NCI-H345 treated with DMSO at 0.1 percent for 48 hours (cell line): ENCODE measurements around the gene MEIS3.
A peak's percentile ranks its signal among the peaks of the same experiment; 100 is the strongest.
"Not testable (repeated sequence)": the region's sequence is repeated elsewhere in the genome, so short reads cannot be mapped to it uniquely, and the experiment has no call there.

Experiments
- DNase-seq: peaks from one replicate; lab custom pipeline; 2025; ENCODE audit not compliant: unreplicated experiment; lab: John Stamatoyannopoulos, UW

MEIS3 gene

DNA sequence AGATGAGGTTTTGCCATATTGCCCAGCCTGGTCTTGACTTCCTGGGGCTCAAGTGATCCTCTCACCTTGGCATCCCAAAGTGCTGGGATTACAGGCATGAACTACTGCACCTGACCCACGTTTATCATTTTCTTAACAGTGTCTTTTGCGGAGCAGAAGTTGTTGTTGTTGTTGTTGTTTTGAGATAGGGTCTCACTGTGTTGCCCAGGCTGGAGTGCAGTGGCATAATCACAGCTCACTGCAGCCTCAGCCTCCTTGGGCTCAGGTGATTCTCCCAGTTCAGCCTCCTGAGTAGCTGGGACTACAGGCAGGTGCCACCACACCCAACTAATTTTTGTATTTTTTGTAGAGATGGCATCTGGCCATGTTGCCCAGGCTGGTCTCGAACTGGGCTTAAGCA is 31.7 kb downstream of the MEIS3 start:
- not testable (repeated sequence) for DNase-seq

DNA sequence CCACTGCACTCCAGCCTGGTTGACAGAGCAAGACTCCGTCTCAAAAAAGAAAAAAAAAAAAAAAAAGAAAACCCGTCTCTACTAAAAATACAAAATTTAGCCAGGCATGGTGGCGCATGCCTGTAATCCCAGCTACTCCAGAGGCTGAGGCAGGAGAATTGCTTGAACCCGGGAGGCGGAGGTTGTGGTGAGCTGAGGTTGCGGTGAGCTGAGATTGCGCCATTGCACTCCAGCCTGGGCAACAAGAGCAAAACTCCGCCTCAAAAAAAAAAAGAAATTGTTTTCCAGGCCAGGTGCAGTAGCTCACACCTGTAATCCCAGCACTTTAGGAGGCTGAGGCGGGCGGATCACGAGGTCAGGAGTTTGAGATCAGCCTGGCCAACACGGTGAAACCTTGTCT is 32.7 kb downstream of the MEIS3 start:
- DNase-seq: not testable (repeated sequence)

DNA sequence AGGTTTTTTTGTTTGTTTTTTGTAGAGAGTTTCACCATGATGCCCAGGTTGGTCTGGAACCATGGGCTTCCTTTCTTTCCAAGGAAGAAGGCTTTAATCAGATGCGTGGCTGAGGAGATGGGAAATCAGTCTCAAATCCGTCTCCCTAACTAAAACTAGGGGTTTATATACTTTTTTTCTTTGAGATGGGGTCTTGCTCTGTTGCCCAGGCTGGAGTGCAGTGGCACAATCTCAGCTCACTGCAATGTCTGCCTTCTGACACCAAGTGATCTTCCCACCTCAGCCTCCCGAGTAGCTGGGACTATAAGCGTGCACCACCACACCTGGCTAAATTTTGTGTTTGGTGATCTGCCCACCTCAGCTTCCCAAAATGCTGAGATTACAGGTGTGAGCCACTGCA is 34.8 kb downstream of the MEIS3 start:
- not testable (repeated sequence) for DNase-seq

DNA sequence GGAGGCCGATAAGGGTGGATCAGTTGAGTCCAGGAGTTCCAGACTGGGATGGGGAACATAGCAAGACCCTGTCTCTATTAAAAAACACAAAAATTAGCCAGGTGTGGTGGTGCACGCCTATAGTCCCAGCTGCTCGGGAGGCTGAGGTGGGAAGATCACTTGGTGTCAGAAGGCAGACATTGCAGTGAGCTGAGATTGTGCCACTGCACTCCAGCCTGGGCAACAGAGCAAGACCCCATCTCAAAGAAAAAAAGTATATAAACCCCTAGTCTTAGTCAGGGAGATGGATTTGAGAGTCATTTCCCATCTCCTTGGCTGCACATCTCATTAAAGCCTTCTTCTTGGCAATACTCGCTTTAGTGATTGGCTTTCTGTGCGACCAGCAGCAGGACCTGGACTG is 35.4 kb downstream of the MEIS3 start:
- DNase-seq: not testable (repeated sequence)

DNA sequence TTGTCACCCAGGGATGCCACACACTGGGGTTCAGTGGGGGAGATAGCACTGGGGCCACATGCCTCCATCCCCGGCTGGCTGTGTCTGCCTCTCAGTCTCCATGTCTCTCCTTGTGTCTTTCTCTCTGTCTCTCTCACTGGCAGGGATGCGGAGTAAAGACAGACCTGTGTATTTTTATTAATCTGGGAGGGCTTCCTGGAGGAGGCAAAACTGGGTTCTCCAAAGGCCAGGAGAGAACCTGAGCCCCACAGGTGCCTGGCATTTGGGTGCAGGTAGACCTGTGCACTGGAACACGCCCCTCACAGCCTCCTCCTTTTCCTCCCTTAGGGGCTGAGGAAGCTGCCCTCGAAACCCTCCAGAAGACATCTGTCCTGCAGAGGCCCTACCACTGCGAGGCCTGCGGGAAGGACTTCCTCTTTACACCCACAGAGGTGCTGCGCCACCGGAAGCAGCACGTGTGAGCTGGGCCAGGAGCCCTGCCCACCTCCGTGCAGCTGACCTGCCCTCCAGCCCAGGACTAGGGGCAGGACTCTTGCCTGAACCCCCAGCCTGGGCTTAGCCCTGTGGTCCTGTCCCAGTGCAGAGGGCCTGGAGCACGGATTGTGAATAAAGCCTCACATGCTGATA is 37.6 kb downstream of the MEIS3 start:
- DNase-seq: no peak

DNA sequence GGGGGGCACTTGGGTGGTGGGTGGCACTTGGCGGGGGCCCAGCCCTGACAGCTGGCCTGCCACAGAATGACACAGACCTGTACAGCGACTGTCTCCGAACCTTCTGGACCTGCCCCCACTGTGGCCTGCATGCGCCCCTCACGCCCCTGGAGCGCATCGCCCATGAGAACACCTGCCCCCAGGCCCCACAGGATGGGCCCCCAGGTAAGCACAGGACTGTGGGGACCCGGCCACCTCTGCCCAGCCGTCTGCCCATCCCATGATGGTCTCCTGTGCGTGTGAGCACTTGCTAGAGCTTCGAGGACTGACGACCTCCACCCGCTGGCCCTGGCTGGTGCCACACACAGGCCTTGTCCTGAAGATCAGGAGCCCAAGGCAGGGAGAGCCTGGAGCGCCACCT is 38.2 kb downstream of the MEIS3 start:
- DNase-seq: no peak

DNA sequence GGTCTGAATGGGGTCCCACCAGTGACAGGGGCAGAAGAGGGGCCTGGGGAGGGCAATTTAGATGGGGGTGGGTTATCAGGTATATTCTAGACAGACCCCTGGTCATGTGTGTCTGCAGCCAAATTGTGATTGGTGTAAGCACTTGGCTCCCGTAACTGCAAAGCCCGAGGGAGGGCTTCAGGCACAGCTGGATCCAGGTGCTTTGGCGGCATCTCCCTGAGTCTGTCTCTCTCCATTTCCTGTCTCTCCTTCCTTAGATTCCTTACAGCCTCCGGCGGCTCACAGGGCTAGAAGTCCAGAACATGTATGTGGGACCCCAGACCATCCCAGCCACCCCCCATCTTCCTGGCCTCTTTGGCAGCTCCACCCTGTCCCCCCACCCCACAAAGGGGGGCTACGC is 38.8 kb downstream of the MEIS3 start:
- no peak for DNase-seq

DNA sequence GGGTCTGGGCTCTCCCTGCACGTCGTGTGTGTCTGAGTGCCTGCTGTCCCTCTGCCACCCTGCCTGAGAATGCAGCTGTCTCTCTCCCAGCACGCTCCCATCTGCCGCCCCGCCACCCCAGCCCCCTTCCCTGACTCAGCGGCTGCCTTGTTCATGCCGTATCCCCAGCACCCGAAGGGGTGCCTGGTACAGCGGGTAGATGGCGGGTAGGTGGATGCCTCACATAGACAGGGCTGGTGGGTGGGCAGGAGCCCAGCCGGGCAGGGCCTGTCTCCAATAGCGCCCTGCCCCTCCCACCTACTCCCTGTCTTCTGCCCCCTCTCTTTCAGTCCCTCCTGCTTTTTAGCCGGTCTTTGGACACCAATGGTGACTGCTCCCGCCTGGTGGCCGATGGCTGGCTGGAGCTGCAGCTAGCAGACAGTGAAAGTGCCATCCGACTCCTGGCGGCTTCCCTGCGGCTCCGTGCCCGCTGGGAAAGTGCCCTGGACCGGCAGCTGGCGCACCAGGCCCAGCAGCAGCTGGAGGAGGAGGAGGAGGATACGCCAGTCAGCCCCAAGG is 39.9 kb downstream of the MEIS3 start:
- no peak for DNase-seq

DNA sequence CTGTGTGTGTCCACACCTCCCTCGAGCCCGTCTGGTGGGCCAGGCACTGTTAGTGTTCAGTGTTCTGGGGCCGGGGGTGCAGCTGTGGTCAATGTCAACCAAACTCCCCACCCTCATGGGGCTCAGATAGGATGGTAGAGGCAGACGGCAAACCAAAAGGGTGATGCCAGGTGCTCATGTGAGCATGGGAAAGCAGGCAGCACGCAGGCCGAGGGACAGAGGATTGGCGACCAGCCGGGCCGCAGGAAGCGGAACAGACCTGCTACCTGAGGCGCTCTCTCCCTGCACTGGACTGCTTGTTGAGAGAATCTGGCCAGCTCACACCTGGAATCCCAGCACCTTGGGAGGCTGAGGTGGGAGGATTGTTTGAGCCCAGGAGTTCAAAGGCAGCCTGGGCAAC is 41.1 kb downstream of the MEIS3 start:
- DNase-seq: no peak

DNA sequence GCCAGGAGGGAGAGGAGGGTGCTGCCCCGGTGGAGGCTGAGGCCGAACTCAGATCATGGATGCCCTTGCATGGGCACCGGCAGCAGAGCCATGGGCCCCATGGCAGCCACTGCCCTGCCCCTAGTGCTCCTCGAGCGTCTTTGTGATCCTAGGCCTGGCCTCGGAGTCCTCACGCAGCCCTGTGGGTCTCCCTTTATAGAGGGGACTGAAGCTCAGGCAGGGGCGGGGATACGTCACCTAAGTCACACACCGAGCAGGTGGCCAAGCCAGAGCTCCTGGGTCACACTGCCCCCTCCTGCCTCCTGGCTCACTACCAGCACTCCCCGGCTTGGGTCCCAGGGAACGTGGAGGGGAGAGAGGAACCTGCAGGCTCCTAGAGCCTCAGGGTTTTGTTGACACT is 41.5 kb downstream of the MEIS3 start:
- DNase-seq: no peak

DNA sequence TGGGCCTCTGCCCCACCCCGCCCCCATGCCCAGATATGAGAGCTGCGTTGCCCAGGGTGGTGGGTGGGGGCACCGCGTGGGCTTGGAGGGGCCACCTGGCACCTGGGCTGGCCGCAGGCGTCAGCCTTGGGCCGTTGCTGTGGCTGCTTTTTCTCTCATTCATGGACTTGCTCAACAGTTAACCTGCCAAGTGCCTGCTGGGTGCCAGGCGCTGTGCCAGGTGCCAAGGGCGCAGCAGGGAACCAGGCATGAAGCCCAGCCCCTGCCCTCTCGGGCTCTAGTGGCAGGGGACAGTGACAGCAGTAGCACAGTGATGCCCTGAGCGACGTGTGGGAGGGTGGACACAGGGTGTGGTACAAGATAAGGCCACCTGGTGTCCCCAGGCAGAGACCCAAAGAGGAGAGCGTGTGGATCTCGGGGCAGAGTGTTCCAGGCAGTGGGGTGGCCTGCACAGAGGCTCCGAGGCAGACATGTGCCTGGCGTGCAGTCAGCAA is 42.1 kb downstream of the MEIS3 start:
- DNase-seq: peak; percentile 36

DNA sequence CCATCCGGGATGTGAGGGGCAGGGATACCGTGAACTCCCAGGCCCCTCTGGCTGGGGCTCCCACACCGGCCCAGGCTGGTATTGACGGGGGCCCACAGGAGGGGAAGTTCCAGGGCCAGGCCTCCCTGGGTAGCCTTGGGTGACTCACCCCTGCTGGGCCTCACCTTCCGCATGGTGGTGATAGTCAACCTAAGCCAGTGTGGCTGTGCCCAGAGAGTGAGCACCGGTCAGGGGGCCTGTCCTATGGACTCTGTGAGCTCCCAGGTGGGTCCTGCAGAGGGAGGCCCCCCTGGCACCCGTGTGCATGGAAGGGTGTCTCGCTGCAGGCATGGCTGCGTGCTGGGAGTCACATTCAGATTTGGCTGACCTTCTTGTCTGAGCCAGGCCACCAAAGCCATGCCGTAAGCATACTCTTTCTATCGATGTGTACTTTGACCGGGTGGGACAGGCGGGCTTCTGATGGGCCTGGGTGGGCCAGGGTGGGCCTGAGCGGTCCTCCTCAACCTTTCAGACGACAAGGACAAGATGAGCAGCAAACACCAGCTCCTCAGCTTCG is 42.7 kb downstream of the MEIS3 start:
- DNase-seq: no peak

DNA sequence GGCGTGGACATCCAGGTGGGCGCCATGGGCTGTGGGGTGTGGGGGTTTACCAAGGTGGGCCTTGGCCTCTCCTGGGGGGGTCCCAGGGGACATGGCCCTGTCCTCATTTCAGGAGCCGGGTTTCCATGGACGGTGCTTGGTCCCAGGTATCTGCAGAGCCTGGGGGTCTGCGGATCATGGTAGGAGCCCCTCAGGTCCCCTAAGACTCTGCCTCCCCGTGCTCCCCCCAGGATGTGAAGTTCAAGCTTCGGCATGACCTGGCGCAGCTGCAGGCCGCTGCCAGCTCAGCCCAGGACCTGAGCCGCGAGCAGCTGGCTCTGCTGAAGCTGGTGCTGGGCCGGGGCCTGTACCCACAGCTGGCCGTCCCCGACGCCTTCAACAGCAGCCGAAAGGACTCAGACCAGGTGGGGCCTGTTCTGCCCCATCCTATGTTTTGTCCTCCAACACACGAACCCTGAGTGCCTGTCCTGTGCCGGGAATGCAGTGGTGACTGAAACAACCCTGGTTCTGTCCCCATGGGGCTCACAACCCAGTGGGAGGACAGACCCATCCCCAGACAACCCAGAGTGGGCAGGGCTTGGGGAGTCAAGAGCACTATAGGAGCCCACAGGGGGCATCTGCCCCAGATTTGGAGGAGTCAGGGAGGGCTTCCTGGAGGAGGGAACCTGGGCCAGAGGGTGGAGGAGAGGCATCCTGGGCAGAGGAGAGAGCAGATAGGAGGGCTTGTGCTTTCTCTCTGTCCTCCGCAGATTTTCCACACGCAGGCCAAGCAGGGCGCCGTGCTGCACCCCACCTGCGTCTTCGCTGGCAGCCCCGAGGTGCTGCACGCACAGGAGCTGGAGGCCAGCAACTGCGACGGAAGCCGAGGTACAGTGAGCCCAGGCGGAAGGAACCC is 43.4 kb downstream of the MEIS3 start:
- DNase-seq: no peak

DNA sequence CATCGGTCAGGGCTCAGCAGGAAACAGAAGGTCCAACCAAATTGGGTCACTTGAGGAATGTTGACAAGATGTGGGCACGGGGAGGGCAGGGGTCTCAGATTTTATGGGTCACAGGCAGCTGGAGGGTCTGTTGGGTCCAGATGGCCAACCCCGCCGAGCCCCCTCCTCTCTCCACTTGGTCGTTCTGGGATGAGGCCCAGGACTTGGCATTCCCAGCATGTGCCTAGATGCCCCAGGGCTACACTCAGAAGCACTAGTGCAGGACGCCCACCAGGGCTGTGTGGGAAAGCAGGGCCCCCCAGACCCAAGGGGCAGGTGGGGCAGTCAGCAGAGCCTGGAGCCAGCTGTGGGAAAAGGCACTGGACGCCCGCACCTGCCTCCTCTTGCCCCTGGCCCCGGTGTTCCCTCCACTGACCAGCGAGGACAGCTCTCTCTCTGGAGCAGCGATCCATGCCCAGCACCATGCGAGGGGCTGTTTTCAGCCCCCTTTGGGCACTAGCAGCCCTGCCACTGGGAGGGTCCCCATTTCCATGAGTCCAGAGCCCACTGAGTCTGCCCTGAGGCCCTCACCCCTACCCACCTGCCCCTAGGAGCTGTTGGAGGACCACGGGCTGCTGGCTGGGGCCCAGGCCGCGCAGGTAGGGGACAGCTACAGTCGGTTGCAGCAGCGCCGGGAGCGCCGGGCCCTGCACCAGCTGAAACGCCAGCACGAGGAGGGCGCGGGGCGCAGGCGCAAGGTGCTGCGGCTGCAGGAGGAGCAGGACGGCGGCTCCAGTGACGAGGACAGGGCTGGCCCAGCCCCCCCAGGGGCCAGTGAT is 44.2 kb downstream of the MEIS3 start:
- DNase-seq: no peak

DNA sequence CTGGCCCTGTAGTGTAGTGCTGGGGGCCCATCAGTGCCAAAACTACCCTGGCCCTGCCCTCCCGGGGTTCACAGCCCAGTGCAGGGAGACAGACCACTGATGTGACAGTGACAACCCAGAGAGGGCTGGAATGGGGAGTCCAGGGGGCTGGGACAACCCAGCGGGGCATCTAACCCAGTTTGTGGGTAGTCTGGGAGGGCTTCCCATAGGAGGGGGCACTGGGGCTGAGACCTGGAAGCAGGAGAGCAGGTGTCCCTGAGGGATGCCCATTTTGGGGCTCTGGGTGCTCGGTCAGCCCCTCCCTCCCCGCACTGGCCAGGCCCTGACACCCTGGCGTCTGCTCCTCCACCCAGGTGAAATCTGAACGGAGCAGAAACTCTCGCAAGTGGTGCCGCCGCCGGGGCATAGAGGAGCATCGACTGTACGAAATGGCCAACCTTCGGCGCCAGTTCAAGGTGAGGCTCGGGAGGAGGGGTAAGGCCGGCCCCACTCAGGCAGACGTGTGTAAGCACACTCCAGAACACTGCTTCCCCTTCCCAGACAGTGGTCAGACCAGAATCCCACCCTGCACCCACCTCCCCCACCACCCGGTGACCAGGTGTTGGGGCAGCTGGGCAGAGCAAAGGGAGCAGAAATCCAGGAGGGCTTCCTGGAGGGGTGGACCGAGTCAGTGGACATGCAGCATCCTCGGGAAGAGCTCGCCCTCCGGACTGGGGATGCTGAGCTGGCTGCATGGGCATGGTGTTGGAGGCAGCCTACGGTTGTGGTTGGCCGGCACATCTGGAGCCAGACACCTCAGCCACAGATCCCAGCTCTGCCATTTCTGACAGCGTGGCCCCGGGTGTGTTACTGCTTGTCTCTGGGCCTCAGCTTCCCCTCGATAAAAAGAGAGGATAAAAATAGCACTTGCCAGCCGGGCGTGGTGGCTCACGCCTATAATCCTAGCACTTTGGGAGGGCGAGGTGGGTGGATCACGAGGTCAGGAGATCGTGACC is 45.8 kb downstream of the MEIS3 start:
- no peak for DNase-seq

DNA sequence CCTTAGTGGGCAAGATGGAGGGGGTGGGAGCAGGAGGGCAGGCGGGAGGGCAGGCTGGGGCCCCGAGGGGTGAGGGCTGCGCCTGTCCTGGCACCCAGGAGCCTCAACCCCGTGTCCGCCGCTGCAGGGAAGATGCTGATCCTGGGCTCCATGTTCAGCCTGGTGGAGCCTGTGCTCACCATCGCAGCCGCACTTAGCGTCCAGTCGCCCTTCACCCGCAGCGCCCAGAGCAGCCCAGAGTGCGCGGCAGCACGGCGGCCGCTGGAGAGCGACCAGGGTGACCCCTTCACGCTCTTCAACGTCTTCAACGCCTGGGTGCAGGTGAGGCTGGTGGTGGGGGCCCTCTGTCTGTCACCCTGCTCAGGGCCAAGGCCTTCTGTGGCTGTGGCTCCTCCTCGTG is 46.7 kb downstream of the MEIS3 start:
- DNase-seq: no peak

DNA sequence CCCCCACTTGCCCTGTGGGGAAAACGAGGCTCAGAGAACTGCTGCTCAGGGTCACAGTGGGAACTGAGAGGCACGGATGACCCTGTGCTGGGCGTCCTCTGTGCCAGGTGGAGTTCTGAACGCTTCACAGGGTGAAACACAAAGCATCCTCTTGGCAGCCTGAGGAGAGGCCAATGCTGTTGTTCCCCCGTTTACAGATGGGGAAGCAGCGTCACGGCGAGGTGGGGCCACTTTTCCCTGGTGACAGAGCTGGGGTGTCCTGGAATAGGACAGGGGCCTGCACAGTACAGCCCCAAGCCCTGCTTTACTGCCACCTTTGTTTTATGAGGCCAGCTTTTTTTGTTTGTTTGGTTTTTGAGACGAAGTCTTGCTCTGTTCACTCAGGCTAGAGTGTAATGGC is 48.1 kb downstream of the MEIS3 start:
- DNase-seq: no peak

DNA sequence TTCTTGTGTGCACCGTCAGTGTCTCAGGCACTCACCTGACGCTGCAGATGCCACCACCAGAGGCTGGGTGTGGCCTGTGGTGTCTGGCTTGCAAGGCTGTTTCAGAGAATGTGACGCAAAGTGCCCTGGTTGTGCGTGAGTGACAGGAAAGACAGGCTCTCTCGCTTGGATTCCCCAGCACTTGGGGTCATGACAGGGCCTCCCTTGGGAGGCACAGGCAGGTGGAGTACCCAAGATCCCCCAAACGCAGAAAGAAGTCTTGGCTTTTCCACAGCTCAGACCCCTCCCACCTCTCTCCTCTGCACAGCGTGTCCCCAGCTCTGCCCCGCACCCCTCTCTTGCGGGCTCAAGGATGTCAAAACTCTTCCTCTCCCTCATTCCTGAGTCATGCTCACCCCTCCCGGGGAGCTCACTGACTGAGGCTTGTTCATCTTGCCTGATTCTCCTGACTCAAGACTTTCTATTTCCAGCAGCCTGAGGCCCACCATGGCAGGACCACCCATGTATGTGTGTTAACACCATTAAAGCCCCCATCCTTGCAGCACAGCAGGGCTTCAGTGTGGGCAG is 49.2 kb downstream of the MEIS3 start:
- DNase-seq: no peak

DNA sequence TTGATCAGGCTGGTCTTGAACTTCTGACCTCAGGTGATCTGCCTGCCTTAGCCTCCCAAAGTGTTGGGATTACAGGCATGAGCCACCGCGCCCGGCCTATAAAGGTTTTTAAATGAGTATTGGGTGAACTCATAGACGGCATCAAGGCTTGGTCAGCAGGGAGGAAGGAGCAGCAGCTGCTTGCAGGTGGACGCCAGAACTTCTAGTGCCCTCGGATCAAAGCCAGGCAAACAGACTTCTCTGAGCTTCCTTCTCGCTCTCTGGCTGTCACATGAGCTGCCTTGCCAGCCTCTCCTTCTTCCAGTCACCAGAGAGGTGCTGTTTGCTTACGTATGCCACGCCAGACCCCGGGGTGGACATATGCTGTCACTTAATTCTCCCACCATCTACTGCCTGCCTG is 53.9 kb downstream of the MEIS3 start:
- DNase-seq: not testable (repeated sequence)
